GM12864 (cell line): ENCODE results near the gene C10orf90.

Experiments used
- DNase-seq: peaks from one replicate; pipeline ENCODE4 v3.0.0-alpha.2; 2011; ENCODE audit warnings: low read depth
- H3K4me3 ChIP-seq: 2 replicates; pipeline ENCODE4 v1.5.1; 2011; ENCODE audit warnings: mild to moderate bottlenecking, low read depth, low read length, control low read depth
- CTCF ChIP-seq: IDR thresholded peaks from 2 replicates; pipeline ENCODE4 v1.5.1; 2011; ENCODE audit warnings: low read depth, mild to moderate bottlenecking, moderate library complexity, low read length, control low read depth, inconsistent platforms; ENCODE audit errors: missing control alignments

The C10orf90 gene

GRCh38 chr10:126468876-126469643 lies 201.4 kb downstream of the C10orf90 start:
- TF ChIP-seq CTCF = no peak
- no peak overlapping the region for H3K4me3 ChIP-seq
- DNase-seq = no peak

GRCh38 chr10:126468467-126468866 lies 202.0 kb downstream of the C10orf90 start:
- TF ChIP-seq CTCF = no peak
- H3K4me3 ChIP-seq = no peak overlapping the region
- DNase-seq = no peak

GRCh38 chr10:126465771-126466170 lies 204.7 kb downstream of the C10orf90 start:
- no peak for DNase-seq
- H3K4me3 ChIP-seq = no peak overlapping the region
- no peak for TF ChIP-seq CTCF

GRCh38 chr10:126463286-126463685 lies 207.2 kb downstream of the C10orf90 start:
- no peak overlapping the region for H3K4me3 ChIP-seq
- no peak for DNase-seq
- no peak for TF ChIP-seq CTCF

GRCh38 chr10:126461289-126461940 lies 209.1 kb downstream of the C10orf90 start:
- no peak for TF ChIP-seq CTCF
- H3K4me3 ChIP-seq = no peak overlapping the region
- no peak for DNase-seq

- peak; percentile 5 for DNase-seq
- no peak overlapping the region for H3K4me3 ChIP-seq
- TF ChIP-seq CTCF = no peak
Measured at GRCh38 chr10:126459878-126460481, 210.5 kb downstream of the C10orf90 start.
